Amygdala (tissue), 56 donors: ENCODE results near the gene TATDN3.
"Not testable (repeated sequence)": the region's sequence is repeated elsewhere in the genome, so short reads cannot be mapped to it uniquely, and the experiment has no call there.

Source experiments
- DNase-seq, 56 donors: peaks; one replicate each; lab custom pipeline; 2025; lab: John Stamatoyannopoulos, UW

The TATDN3 gene

GRCh38 chr1:212774584-212774983 is 17.1 kb upstream of the TATDN3 start:
- no peak for DNase-seq

- no peak for DNase-seq
These were observed 16.5 kb upstream of the TATDN3 start for GRCh38 chr1:212775241-212775640.

GRCh38 chr1:212777151-212777550 is 14.5 kb upstream of the TATDN3 start:
- no peak for DNase-seq

GRCh38 chr1:212779086-212779485 is 12.6 kb upstream of the TATDN3 start:
- DNase-seq = not testable (repeated sequence)

- DNase-seq = no peak
These were observed 10.9 kb upstream of the TATDN3 start for GRCh38 chr1:212780759-212781158.

GRCh38 chr1:212781225-212781624 is 10.5 kb upstream of the TATDN3 start:
- DNase-seq = no peak

- no peak for DNase-seq
These were observed 9.1 kb upstream of the TATDN3 start for GRCh38 chr1:212782422-212783154.

GRCh38 chr1:212783976-212784375 is 7.7 kb upstream of the TATDN3 start:
- DNase-seq = no peak

GRCh38 chr1:212785871-212786270 is 5.8 kb upstream of the TATDN3 start:
- no peak for DNase-seq

GRCh38 chr1:212791261-212791675 is 426 bp upstream of the TATDN3 start:
- peak in 4 of 56 donors; percentile 40 to 73 (median 66) for DNase-seq

GRCh38 chr1:212792396-212792908 is 758 bp downstream of the TATDN3 start:
- no peak for DNase-seq

- DNase-seq = peak in 8 of 56 donors; percentile 3 to 21 (median 10)
These were observed 2.9 kb downstream of the TATDN3 start for GRCh38 chr1:212794561-212795014.

- DNase-seq = no peak
These were observed 6.0 kb downstream of the TATDN3 start for GRCh38 chr1:212797681-212798080.

- DNase-seq = no peak
These were observed 14.1 kb downstream of the TATDN3 start for GRCh38 chr1:212805767-212806166.

GRCh38 chr1:212814537-212815334 is 23.0 kb downstream of the TATDN3 start:
- peak in 4 of 56 donors; percentile 1 to 60 (median 37) for DNase-seq

GRCh38 chr1:212816567-212817278 is 25.0 kb downstream of the TATDN3 start:
- no peak for DNase-seq

GRCh38 chr1:212819726-212820125 is 28.0 kb downstream of the TATDN3 start:
- no peak for DNase-seq

GRCh38 chr1:212820969-212821368 is 29.3 kb downstream of the TATDN3 start:
- DNase-seq = no peak

GRCh38 chr1:212822956-212823355 is 31.3 kb downstream of the TATDN3 start:
- DNase-seq = no peak

- no peak for DNase-seq
These were observed 32.5 kb downstream of the TATDN3 start for GRCh38 chr1:212824201-212824600.
